ENCODE measurements around the gene SLC1A5. TPM values are rescaled to one million over a fixed set of nuclear protein-coding genes. Genes with fewer than 3 reads are reported as not detected.
A peak's percentile ranks its signal among the peaks of the same experiment; 100 is the strongest.

The SLC1A5 gene
- 173 to 239 TPM (median 187 TPM) in 3 replicates for total RNA-seq (2021)
- percentile 89 among the genes with signal in this experiment for Bru-seq, nascent RNA
- long read RNA-seq, experiment 1, transcript SLC1A5-201 (8 exons, 1,750 nt) = minor isoform, 15 of 755 reads
- long read RNA-seq, experiment 1, transcript SLC1A5-203 (8 exons, 2,882 nt) = major isoform, 656 of 755 reads
- long read RNA-seq, experiment 1, transcript SLC1A5-205 (7 exons, 2,031 nt) = minor isoform, 11 of 755 reads
- long read RNA-seq, experiment 1, partial matches to known transcripts = 51 of 755 reads
- long read RNA-seq, experiment 1, other reads (novel, unspliced or antisense) = 22 of 755 reads
- long read RNA-seq, experiment 2, transcript SLC1A5-203 (8 exons, 2,882 nt) = major isoform, 149 of 263 reads
- long read RNA-seq, experiment 2, partial matches to known transcripts = 75 of 263 reads
- long read RNA-seq, experiment 2, other reads (novel, unspliced or antisense) = 34 of 263 reads
- long read RNA-seq, experiment 3, transcript SLC1A5-201 (8 exons, 1,750 nt) = major isoform, 8 of 11 reads
- long read RNA-seq, experiment 3, partial matches to known transcripts = 0 of 11 reads
- long read RNA-seq, experiment 3, other reads (novel, unspliced or antisense) = 2 of 11 reads

- H3K9me3 Mint-ChIP-seq = no peaks in the 10 kb centered on the region
- peaks cover 16% of the 10 kb centered on the region for H3K27me3 Mint-ChIP-seq (ENCODE audit: low read depth)
- H3K4me1 Mint-ChIP-seq = peaks cover 36% of the 10 kb centered on the region
- no peak within 1 kb of the TSS for H3K27ac Mint-ChIP-seq
- ChIA-PET POLR2A (interaction anchor here (0.6 to 1.9 kb wide), 13 partner anchors 8 to 455 kb away, joined by 3 to 11 read pairs (median 3); partner anchors contain the start of gene AP2S1), CTCF (interaction anchor here (0.5 to 2.6 kb wide), 5 partner anchors 32 to 311 kb away, joined by 3 to 22 read pairs (median 3); no protein-coding TSS in a partner anchor)
- ATAC-seq (peak; percentile 86), DNase-seq (ENCODE audit: low spot score) (peak; percentile 99)
- peaks cover 19% of the 10 kb centered on the region for H3K36me3 Mint-ChIP-seq
- peak within 1 kb of the TSS; percentile 95 for H3K4me3 Mint-ChIP-seq
- TF ChIP-seq CTCF (IDR thresholded peaks at IDR 0.05) (no peak), MAX (CRISPR knock-in tag; IDR thresholded peaks at IDR 0.05) (peak; percentile 94), MXD4 (CRISPR knock-in tag; IDR thresholded peaks at IDR 0.05; ENCODE audit: borderline replicate concordance) (no peak), ZNF512 (CRISPR knock-in tag; IDR thresholded peaks at IDR 0.05; ENCODE audit: borderline replicate concordance) (no peak), AFF4 (CRISPR knock-in tag; IDR thresholded peaks at IDR 0.05; ENCODE audit: borderline replicate concordance) (no peak; the same call in 1 of the 2 replicates), RELA (CRISPR knock-in tag; IDR thresholded peaks at IDR 0.05; ENCODE audit: borderline replicate concordance) (no peak), MYBL2 (CRISPR knock-in tag; IDR thresholded peaks at IDR 0.05) (no peak), NR3C1 (CRISPR knock-in tag; conservative IDR thresholded peaks at IDR 0.05; ENCODE audit: low read depth) (no peak), ZSCAN18 (CRISPR knock-in tag; IDR thresholded peaks at IDR 0.05) (no peak), E2F4 (CRISPR knock-in tag; IDR thresholded peaks at IDR 0.05; ENCODE audit: borderline replicate concordance, low read depth) (no peak; the same call in 1 of the 2 replicates), ZNF396 (CRISPR knock-in tag; IDR thresholded peaks at IDR 0.05; ENCODE audit: borderline replicate concordance) (no peak), ZNF138 (CRISPR knock-in tag; conservative IDR thresholded peaks at IDR 0.05) (no peak), PRRX2 (CRISPR knock-in tag; IDR thresholded peaks at IDR 0.05) (no peak), ZNF263 (CRISPR knock-in tag; IDR thresholded peaks at IDR 0.05; ENCODE audit: low read depth) (no peak), FOXP4 (CRISPR knock-in tag; IDR thresholded peaks at IDR 0.05) (peak; percentile 10; the same call in 1 of the 2 replicates), RORB (CRISPR knock-in tag; IDR thresholded peaks at IDR 0.05) (no peak)
These were observed at the start of gene SLC1A5 for GRCh38 chr19:46788262-46788967. Gene SLC1A5 (minus strand): TSS chr19:46788594. CDS start chr19:46787965, 629 bp downstream.
